Activated naive CD4-positive, alpha-beta T cell treated with anti-CD3 and anti-CD28 coated beads, Interleukin-2, amount 50 U/mL, for 72 hours (primary cell): Measurements from ENCODE around the gene RPTOR. TPM values are rescaled to one million over a fixed set of nuclear protein-coding genes. Genes with fewer than 3 reads are reported as not detected.
A peak's percentile ranks its signal among the peaks of the same experiment; 100 is the strongest.
"Not testable (repeated sequence)": the region's sequence is repeated elsewhere in the genome, so short reads cannot be mapped to it uniquely, and the experiment has no call there.

ENCODE experiments used
- ATAC-seq, 2 donors: fragments of 150-1000 bp; cut with Tn5 transposase; 2 replicates each; pipeline ENCODE4 v1.10.0; 2021; ENCODE audit warnings: mild to moderate bottlenecking in 2 of 2, moderate library complexity in 2 of 2
- DNase-seq, 2 donors: peaks; one replicate each; pipeline ENCODE4 v3.0.0; 2021 to 2022; ENCODE audit warnings: low spot score in 2 of 2
- H3K27ac Mint-ChIP-seq, 2 donors: one replicate each; pipeline ENCODE4 v1.8.0; 2022; ENCODE audit warnings: mild to moderate bottlenecking in 2 of 2, mixed read lengths in 2 of 2
- H3K36me3 Mint-ChIP-seq, 2 donors: one replicate each; pipeline ENCODE4 v1.8.0; 2022; ENCODE audit warnings: mixed read lengths in 2 of 2
- H3K9me3 Mint-ChIP-seq, 2 donors: one replicate each; pipeline ENCODE4 v1.8.0; 2022; ENCODE audit warnings: mixed read lengths in 2 of 2
- total RNA-seq, 2 donors: library from RNA; stranded (reverse); gene quantifications; one replicate each; pipeline ENCODE4 v1.2.3, GENCODE V29; 2022

Gene RPTOR
- total RNA-seq, 2 donors from 2014 or later = 59.5 to 128 TPM

DNA sequence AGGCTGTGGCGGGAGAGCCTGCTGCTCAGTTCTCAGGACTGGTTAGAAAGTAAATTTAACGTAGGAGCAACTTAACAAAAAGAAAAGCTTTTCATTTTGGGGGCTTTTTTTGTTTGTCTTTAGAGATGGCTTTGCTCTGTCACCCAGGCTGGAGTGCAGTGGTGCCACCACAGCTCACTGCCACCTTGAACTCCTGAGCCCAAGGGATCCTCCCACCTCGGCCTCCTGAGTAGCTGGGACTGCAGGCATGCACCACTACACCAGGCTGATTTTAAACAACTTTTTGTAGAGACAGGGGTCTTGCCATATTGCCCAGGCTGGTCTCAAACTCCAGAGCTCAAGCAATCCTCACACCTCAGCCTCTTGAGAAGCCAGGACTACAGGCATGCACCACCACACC lies 205.0 kb downstream of the RPTOR start:
- peaks cover 4 to 5% of the 10 kb centered on the region in 2 donors for H3K9me3 Mint-ChIP-seq
- peaks cover 20 to 44% of the 10 kb centered on the region in 2 donors for H3K36me3 Mint-ChIP-seq
- DNase-seq (no peak), ATAC-seq (peak in 1 of 2 donors; percentile 4)
- peak overlapping the region; percentile 55 to 87 for H3K27ac Mint-ChIP-seq

DNA sequence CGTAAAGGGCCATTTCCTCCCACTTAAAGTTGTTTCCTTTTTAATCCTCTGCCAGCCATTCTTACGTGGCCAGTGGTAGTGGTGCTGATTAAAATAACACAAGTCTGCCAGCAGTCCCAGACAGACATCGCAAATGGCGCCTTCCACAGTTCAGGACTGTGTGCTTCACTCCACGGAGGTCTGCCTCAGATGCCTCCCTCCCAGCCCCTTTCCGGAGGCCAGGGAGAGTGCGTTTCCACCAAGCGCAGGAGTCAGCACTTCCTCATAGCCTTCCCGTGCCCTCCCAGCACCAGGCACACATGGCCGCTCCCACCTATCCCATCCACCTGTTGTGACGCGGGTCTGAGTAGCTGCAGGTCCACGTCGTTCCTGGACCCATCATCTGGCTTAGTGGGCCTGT lies 205.6 kb downstream of the RPTOR start:
- peak overlapping the region; percentile 55 to 87 for H3K27ac Mint-ChIP-seq
- DNase-seq (no peak), ATAC-seq (peak; percentile 71 to 73)
- H3K36me3 Mint-ChIP-seq = peaks cover 23 to 44% of the 10 kb centered on the region in 2 donors
- H3K9me3 Mint-ChIP-seq = peaks cover 4 to 5% of the 10 kb centered on the region in 2 donors

DNA sequence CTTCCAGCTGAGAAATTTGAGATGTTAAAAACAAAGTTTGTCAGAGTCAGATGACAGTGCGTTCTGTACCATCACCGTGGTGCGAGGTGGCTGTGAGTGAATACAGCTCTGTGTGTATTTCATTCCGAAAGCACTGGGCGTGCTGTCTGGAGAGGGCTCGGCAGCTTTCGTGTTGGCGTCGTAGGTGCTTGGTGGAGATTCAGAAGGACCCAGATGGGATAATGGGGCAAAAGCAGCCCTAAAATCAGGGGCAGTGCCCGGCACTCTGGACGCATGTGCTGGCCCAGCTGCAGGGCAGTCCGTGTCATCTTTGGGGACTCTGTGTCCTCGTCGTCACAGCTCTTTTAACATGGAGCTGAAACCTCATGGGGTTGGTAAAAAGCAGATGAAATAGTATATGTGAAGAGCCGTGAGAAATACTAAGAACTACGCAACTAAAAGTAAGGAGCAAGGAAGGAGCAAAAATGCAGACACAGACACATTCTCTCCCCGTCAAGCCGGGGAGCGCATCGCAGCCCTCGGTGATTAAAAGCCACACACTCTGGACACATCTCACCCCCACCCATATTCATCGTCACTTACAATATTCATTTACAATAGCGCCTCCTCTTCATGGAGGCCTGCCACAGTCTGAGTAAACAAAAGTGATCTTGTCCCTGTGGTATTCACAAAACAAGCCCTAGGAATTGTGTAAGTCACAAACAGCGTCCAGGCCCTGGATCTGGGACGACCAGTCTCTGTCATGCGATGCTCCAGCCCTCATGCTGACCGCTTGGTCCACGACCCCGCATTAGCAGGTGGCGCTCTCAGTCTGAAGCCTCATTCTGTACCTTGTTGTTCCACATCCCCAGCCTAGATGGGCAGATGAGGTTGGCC lies 206.7 kb downstream of the RPTOR start:
- ATAC-seq (peak; percentile 25 to 26), DNase-seq (no peak)
- Mint-ChIP-seq H3K27ac (peak overlapping the region; percentile 87 to 95), H3K9me3 (peaks cover 5 to 10% of the 10 kb centered on the region in 2 donors), H3K36me3 (peaks cover 30 to 46% of the 10 kb centered on the region in 2 donors)

DNA sequence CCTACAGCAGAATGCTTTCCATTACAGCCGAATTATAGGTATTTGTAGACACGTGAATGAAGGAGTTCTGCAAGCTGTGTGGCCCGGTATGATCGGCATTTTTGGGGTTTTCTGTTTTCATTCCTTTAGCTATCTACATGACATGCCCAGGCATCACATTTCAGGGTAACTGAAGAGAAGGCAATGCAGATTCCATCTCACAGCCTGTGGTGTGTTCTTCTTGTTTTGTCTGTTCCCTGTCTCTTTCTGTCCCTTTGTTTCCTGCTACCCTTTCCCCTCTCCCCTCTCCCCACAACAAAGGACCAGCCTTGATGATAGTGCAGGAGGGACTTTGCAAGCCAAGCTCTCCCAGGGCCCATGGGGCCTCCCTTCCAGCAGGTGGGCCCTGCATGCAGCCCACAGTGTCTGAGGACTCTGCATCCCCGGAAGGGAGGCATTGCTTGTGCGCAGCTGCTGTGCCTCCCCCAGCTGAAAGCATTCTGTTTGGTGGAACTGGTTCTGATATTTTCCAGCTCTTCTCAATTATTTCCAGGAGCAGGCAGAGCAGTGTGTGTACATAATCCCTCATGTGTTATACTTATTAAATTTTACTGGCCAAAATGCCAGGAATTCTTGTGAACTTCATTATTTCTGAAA lies 207.4 kb downstream of the RPTOR start:
- DNase-seq = no peak
- Mint-ChIP-seq H3K9me3 (peaks cover 5 to 10% of the 10 kb centered on the region in 2 donors), H3K36me3 (peaks cover 34 to 51% of the 10 kb centered on the region in 2 donors), H3K27ac (peak overlapping the region; percentile 87 to 95)
- peak; percentile 34 to 49 for ATAC-seq

DNA sequence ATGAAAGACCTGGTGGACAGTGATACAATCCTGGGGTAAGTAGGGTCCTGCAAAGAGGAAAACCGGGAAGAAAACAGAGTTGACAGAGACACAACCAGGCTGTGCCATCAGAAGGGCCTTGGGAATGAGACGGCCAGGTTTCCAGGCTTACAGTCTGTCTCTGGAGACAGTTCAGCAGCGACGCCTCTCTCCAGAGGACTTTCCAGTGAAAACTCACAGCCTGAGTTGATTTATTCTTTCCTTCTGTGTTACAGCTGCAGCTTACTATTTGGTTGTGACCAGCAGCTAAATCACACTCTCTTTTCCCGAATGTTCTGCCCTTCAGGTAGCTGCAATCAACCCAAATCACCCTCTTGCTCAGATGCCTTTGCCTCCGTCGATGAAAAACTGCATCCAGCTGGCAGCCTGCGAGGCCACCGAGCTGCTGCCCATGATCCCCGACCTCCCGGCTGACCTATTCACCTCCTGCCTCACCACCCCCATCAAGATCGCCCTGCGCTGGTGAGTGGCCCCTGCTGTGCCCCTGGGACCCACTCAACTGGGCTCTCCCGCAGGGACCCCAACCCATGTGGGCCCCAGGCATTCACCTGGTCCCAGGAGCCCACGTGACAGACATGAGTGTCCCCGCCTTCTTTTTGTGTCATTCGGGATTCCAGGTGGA lies 209.2 kb downstream of the RPTOR start:
- no peak for DNase-seq
- Mint-ChIP-seq H3K36me3 (peaks cover 43 to 59% of the 10 kb centered on the region in 2 donors), H3K9me3 (peaks cover 0 to 13% of the 10 kb centered on the region in 2 donors), H3K27ac (peak overlapping the region; percentile 73 to 79)
- no peak for ATAC-seq

DNA sequence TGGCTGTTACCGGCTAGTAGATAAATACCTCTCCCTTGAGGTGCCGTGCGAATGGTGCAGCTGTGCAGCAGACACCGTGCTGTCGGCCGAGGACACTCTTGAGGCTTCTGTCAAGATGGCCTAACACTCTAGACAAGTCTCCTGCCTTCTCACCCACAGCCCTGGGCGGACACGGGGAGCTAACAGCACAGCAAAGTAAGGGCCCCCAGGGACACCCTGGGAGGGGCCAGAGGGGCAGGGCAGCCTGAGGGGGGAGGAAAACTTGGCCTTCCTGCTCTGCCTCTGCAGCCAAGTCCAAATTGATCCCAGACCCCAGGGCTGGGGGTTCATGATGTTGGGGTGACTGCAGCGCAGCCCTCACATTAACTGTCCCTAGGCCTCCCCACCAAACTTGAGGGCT lies 210.2 kb downstream of the RPTOR start:
- ATAC-seq (no peak), DNase-seq (no peak)
- Mint-ChIP-seq H3K9me3 (peaks cover 0 to 13% of the 10 kb centered on the region in 2 donors), H3K27ac (peak overlapping the region; percentile 73 to 79), H3K36me3 (peaks cover 43 to 59% of the 10 kb centered on the region in 2 donors)

DNA sequence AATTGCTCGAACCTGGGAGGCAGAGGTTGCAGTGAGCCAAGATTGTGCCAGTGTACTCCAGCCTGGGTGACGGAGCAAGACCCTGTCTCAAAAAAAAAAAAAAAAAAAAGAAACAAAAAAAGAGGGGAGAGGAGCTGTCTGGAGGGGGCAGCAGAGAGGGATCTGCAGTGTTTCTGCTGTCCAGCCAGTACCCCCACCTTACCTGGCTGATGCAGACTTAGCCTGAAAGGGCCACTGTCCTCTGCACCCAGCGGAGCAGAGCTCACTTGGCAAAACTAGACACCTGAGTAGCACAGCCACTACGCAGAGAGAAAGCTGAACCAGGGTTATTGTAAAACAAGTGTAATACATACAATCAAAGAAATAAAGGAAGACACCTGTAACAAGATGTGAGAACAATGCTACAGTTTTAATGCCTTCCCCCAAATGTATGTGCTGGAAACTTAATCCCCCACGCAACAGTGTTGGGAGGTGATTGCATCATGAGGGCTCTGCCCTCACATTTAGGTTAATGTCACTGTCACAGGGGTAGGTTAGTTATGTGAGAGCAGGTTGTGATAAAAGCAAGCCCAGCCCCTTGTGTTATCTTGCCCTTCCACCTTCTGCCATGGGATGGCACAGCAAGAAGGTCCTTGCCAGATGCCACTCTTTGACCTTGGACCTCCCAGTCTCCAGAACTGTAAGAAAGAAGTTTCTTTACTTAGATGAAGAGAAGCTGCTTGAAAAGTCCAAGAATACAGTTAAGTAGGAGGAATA lies 211.2 kb downstream of the RPTOR start:
- Mint-ChIP-seq H3K36me3 (peaks cover 43 to 59% of the 10 kb centered on the region in 2 donors), H3K9me3 (peaks cover 0 to 13% of the 10 kb centered on the region in 2 donors), H3K27ac (peak overlapping the region; percentile 26 to 99)
- DNase-seq (no peak), ATAC-seq (no peak)

DNA sequence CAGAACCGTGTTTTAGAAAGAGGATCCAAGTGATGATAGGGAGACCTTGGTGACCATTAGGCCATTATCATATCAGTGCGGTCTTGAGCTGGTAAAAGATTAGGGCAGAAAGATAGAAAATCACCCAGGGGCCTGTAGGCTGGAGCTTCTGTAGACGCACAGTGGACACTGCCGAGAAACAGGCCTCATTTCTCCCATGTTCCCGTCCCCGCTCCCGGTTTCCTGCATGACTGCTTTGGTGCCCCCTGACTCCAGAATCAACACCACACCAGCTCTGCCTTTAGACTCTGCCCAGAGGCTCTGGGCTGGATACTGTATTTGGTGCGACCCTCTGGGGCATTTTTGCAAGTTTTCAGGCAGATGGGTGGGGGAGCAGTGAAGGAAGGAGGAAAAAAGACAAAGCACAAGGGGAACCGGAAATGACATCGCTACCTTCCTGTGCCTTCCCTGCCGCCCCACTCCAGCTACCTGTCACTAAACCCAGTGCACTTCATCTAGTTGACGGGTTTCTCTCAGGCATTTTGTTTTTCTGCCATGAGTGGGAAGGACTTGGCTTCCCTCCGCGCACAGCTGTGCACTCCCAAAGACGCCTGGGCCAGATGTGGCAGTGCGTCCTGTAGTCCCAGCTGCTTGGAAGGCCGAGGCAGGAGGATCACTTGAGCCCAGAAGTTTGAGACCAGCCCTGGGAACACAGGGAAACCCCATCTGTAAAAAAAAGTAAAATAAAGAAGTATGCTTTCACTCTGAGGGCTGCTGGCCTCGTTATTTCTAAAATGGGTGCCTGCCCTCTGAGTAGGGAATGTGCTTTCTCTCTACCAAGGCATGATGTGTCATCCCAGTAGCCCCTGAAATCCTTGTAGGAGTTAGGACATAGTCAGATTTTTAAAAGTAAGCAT lies 214.1 kb downstream of the RPTOR start:
- Mint-ChIP-seq H3K27ac (peak overlapping the region; percentile 98 to 99), H3K9me3 (peaks cover 0 to 13% of the 10 kb centered on the region in 2 donors), H3K36me3 (peaks cover 44 to 57% of the 10 kb centered on the region in 2 donors)
- peak; percentile 0 to 1 for ATAC-seq
- no peak for DNase-seq

DNA sequence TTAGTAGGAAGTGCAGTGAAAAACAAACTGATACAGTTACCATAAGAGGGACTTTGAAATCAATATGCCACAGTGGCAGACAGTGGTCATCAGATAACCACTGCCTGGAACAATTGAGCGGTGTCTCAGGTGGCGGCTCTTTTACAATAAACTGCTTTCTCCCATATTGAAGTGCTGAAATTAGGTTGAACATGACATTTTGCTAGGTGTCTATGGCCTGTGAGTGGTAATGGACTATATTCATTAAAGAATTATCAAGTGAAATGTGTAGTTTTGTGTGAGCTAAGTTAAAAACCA lies 214.7 kb downstream of the RPTOR start:
- peaks cover 38 to 51% of the 10 kb centered on the region in 2 donors for H3K36me3 Mint-ChIP-seq
- ATAC-seq = peak; percentile 55 to 67
- peaks cover 0 to 13% of the 10 kb centered on the region in 2 donors for H3K9me3 Mint-ChIP-seq

DNA sequence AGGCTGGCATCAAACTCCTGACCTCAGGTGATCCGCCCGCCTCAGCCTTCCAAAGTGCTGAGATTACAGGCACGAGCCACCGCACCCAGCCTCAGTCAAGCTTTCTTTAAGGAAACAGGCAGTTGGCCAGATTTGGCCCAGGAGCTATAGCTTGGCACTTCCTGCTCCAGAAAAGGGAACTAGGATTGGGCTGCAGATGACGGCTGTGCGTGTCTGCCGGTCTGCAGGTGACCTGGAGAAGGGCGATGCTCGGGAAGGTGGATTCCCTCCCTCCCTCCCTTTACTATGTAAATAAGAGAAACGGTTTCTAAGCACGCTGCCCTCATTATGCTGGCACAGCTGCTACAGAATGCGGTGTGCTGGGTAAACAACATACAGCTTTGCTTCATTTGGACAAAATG lies 215.9 kb downstream of the RPTOR start:
- ATAC-seq (peak in 1 of 2 donors; percentile 13), DNase-seq (no peak)
- H3K36me3 Mint-ChIP-seq = peaks cover 32 to 46% of the 10 kb centered on the region in 2 donors
- H3K9me3 Mint-ChIP-seq = peaks cover 0 to 13% of the 10 kb centered on the region in 2 donors
- H3K27ac Mint-ChIP-seq = peak overlapping the region; percentile 88 to 99

More for the DNA sequence above, 214.7 kb downstream of the RPTOR start:
- H3K27ac Mint-ChIP-seq = peak overlapping the region; percentile 98 to 99
- no peak for DNase-seq

DNA sequence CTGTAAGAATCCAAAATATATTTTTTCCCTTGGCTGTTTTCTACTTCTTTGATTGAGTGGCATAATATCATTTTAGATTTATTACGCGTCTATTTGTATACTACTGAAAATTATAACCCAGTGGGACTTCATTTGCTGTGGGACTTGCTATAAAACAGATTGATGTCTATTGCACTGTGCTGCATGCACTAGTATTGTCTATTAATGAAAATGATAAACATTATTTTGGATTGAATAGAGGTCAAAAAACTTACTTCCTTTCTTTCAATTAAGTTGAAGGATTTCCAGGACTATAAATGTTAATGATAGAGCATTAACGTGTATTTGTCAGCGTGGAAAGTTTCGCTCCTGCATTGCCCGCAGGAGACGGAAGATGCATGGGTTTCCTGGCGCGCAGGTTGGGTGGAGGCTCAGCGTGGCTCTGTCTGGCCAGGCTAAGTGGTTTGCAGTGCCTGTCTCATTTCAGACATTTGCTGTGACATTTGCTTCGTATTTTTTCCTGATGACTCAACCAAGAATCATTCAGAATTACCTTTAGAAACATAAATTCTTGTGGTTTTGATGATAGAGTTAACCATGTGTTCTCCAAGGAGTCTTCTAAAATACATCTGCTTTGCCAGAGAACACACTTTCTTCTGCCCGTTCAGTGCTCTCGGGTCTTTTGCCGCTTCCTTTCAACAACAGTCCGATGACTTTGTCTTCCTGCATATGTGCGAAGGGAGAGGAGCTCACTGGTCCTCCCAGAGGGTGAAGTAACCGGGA lies 216.7 kb downstream of the RPTOR start:
- H3K36me3 Mint-ChIP-seq = peaks cover 24 to 48% of the 10 kb centered on the region in 2 donors
- ATAC-seq = peak; percentile 79 to 87
- peak overlapping the region; percentile 98 to 99 for H3K27ac Mint-ChIP-seq
- DNase-seq = peak; percentile 70 to 89
- H3K9me3 Mint-ChIP-seq = peaks cover 0 to 7% of the 10 kb centered on the region in 2 donors

DNA sequence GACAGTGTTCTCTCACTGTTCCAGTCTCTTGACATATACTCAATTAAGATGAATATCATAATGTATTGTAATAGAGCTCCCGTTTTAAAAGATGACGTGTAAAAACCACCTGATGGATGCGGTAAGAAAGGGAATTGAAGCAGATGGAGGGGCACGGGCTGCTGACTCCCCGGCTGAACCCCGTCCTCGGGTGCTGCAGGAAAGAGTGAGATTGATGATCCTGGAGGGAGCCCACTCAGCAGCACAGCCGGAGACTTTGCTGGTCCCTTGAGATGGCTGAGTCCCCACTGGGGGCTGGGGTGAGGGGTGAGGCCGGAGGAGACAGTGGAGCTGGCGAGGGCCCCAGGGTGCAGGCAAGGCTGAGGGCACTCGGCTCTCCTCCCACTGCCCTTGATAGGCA lies 217.4 kb downstream of the RPTOR start:
- peak overlapping the region; percentile 98 to 99 for H3K27ac Mint-ChIP-seq
- ATAC-seq (no peak), DNase-seq (no peak)
- H3K9me3 Mint-ChIP-seq = peaks cover 0 to 7% of the 10 kb centered on the region in 2 donors
- H3K36me3 Mint-ChIP-seq = peaks cover 16 to 46% of the 10 kb centered on the region in 2 donors

DNA sequence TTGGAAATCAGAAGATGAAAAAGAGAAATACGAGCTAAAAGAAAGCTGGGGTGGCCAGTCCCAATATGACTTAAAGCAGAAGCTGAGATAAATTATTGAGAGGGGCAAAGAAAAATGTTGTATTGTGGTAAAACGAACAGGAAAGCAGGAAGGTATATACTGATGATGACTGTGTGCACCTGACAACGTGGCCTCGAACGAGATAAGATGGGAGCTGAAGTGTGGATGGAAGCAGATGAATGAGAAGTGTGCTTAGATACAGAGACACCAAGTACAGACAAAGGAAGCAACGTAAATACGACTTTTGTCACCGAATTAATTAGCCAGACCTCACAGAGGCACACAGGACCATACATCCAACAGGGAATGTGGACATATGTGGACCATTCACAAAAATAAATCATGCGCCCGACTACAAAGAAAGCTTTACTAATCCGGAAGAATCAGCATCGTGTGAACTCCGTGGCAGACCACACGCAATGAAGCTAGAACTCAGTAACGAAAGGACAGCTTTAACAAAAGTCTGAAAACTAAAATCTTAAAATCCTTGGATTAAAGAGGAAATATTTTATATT lies 218.7 kb downstream of the RPTOR start:
- ATAC-seq (peak in 1 of 2 donors; percentile 8), DNase-seq (no peak)
- Mint-ChIP-seq H3K36me3 (peaks cover 3 to 34% of the 10 kb centered on the region in 2 donors), H3K9me3 (no peaks in the 10 kb centered on the region), H3K27ac (peak overlapping the region; percentile 72 to 99)

DNA sequence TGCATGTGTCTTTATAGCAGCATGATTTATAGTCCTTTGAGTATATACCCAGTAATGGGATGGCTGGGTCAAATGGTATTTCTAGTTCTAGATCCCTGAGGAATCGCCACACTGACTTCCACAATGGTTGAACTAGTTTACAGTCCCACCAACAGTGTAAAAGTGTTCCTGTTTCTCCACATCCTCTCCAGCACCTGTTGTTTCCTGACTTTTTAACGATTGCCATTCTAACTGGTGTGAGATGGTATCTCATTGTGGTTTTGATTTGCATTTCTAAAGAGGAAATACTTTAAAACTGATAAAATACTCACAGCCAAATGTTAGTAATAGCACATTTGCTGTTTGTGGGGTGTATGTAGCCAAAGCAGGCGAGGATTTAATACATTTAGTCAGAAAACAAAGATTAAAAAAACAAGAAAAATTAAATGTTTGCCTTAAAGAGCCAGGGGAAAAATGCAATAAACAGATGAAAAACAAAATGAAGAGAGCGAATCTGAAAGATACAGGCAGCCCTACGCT lies 220.0 kb downstream of the RPTOR start:
- not testable (repeated sequence) for ATAC-seq, DNase-seq, H3K9me3 Mint-ChIP-seq
- Mint-ChIP-seq H3K27ac (peak overlapping the region; percentile 72 to 91), H3K36me3 (peaks cover 4 to 42% of the 10 kb centered on the region in 2 donors)
